ENCODE measurements around the gene ELMO2.

Gene ELMO2

GRCh38 chr20:46352370-46352938 is 54.0 kb downstream of the ELMO2 start:
- no peak for DNase-seq (ENCODE audit: low spot score)

GRCh38 chr20:46351357-46352058 is 54.9 kb downstream of the ELMO2 start:
- DNase-seq (ENCODE audit: low spot score), result no peak

- no peak for DNase-seq (ENCODE audit: low spot score)
Observed at GRCh38 chr20:46350986-46351267, 55.5 kb downstream of the ELMO2 start.

- DNase-seq (ENCODE audit: low spot score), result no peak
Observed at GRCh38 chr20:46350201-46350985, 56.0 kb downstream of the ELMO2 start.

GRCh38 chr20:46349742-46350056 is 56.7 kb downstream of the ELMO2 start:
- peak; percentile 16 for DNase-seq (ENCODE audit: low spot score)

- peak; percentile 84 for DNase-seq (ENCODE audit: low spot score)
Observed at GRCh38 chr20:46349035-46349741, 57.2 kb downstream of the ELMO2 start.

- peak; percentile 78 for DNase-seq (ENCODE audit: low spot score)
Observed at GRCh38 chr20:46347841-46348803, 58.3 kb downstream of the ELMO2 start.

- DNase-seq (ENCODE audit: low spot score), result peak; percentile 15
Observed at GRCh38 chr20:46346770-46347169, 59.6 kb downstream of the ELMO2 start.

- DNase-seq (ENCODE audit: low spot score), result no peak
Observed at GRCh38 chr20:46344488-46345162, 61.8 kb downstream of the ELMO2 start.

GRCh38 chr20:46343975-46344357 is 62.4 kb downstream of the ELMO2 start:
- DNase-seq (ENCODE audit: low spot score), result no peak

- DNase-seq (ENCODE audit: low spot score), result peak; percentile 37
Observed at GRCh38 chr20:46343348-46343974, 63.0 kb downstream of the ELMO2 start.

GRCh38 chr20:46342451-46343347 is 63.7 kb downstream of the ELMO2 start:
- peak; percentile 25 for DNase-seq (ENCODE audit: low spot score)

- no peak for DNase-seq (ENCODE audit: low spot score)
Observed at GRCh38 chr20:46342010-46342378, 64.4 kb downstream of the ELMO2 start.

- no peak for DNase-seq (ENCODE audit: low spot score)
Observed at GRCh38 chr20:46341074-46342009, 65.1 kb downstream of the ELMO2 start.

- DNase-seq (ENCODE audit: low spot score), result no peak
Observed at GRCh38 chr20:46339037-46339436, 67.4 kb downstream of the ELMO2 start.

- no peak for DNase-seq (ENCODE audit: low spot score)
Observed at GRCh38 chr20:46336735-46337134, 69.7 kb downstream of the ELMO2 start.

GRCh38 chr20:46334303-46334904 is 72.0 kb downstream of the ELMO2 start:
- DNase-seq (ENCODE audit: low spot score), result no peak
